Heart left ventricle (tissue), 13 donors: ENCODE measurements around the gene CRYL1.

ENCODE experiments used
- POLR2A ChIP-seq, 2 donors: fragments of 450-650 bp; IDR thresholded peaks; one replicate each; pipeline ENCODE4 v1.6.1; 2017; ENCODE audit warnings: antibody characterized with exemption in 2 of 2, mild to moderate bottlenecking in 2 of 2, moderate library complexity in 2 of 2
- TF ChIP-seq, protein P1 (sequence below), 12 donors: fragments of 200-600 bp; sonication (generic) in 4 of 12; IDR thresholded peaks; one replicate each; pipeline versions ENCODE4 v1.5.0 to v1.8.0; 2018 to 2022; ENCODE audit warnings: antibody characterized with exemption in 12 of 12, mild to moderate bottlenecking in 5 of 12
- donor health status: ischemic (EF 13 %, LVEDD 7.1; RV severe dilation, severe dysfunction).
- donor health status: DM: no; HTN: yes; CAD: no.
- donor health status: DM: no; HTN: no; CAD: no.
- donor health status: ischemic (EF 25% LVEDD 6.9; RV normal size, moderate dysfunction).
- donor health status: ischemic (EF 25% LVEDD 5.7; RV mildly dilated, moderate dysfunction).
- donor health status: ischemic (EF 35%, LVEDD 5.7; RV mildly dilated, moderate dysfunction).
- donor health status: nonischemic (EF 11% LVEDD 7.7; RV severe dilation, severe dysfunction).
- donor health status: DM: yes; HTN: yes; CAD: no.
- donor health status: PGD.
- donor health status: ischemic (EF 29% LVEDD 5.4; RV normal size, mild dysfunction).
- donor health status: nonischemic (EF 23%, LVEDD 6.1; RV moderate dilation, normal function).

DNA sequence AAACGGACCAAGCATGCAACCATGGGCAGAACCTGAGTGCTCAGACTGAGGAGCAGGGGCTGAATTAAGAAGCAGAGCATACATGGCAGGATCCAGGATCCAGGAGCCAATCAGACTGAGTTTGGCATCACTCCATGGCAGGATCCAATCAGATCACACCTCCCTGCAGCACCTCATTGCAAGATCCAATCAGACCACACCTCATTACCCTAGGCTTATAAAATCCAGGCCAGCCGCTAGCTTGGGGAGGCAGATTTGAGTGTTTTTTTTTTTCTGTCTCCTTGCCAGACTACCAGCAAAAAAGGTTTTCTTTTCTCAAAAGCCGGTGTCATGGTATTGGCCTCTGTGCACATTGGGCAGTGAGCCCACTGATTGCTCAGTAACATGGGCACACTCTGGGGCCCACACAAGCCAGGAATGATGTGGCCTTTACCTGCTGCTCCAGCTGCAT lies 165.6 kb downstream of the CRYL1 start:
- TF ChIP-seq POLR2A (IDR thresholded peaks at IDR 0.05): no peak
- TF ChIP-seq, protein P1, sequence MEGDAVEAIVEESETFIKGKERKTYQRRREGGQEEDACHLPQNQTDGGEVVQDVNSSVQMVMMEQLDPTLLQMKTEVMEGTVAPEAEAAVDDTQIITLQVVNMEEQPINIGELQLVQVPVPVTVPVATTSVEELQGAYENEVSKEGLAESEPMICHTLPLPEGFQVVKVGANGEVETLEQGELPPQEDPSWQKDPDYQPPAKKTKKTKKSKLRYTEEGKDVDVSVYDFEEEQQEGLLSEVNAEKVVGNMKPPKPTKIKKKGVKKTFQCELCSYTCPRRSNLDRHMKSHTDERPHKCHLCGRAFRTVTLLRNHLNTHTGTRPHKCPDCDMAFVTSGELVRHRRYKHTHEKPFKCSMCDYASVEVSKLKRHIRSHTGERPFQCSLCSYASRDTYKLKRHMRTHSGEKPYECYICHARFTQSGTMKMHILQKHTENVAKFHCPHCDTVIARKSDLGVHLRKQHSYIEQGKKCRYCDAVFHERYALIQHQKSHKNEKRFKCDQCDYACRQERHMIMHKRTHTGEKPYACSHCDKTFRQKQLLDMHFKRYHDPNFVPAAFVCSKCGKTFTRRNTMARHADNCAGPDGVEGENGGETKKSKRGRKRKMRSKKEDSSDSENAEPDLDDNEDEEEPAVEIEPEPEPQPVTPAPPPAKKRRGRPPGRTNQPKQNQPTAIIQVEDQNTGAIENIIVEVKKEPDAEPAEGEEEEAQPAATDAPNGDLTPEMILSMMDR (IDR thresholded peaks at IDR 0.05): no peak
